ENCODE measurements around the gene RTKN2.

The RTKN2 gene

GRCh38 chr10:62258926-62259325 is 9.7 kb downstream of the RTKN2 start:
- no peak for ATAC-seq
- TF ChIP-seq TCF4 (CRISPR knock-in tag; IDR thresholded peaks at IDR 0.05; ENCODE audit: borderline replicate concordance): no peak
- TF ChIP-seq PPARA (CRISPR knock-in tag; IDR thresholded peaks at IDR 0.05; ENCODE audit: borderline replicate concordance): no peak
- TF ChIP-seq ARNTL (CRISPR knock-in tag; IDR thresholded peaks at IDR 0.05; ENCODE audit: borderline replicate concordance, low read depth): no peak
- no peak for TF ChIP-seq ZFP3 (CRISPR knock-in tag; IDR thresholded peaks at IDR 0.05)
- no peak for TF ChIP-seq OSR1 (CRISPR knock-in tag; IDR thresholded peaks at IDR 0.05)

- ATAC-seq: no peak
- TF ChIP-seq OSR1 (CRISPR knock-in tag; IDR thresholded peaks at IDR 0.05): no peak
- no peak for TF ChIP-seq SNAI2 (CRISPR knock-in tag; IDR thresholded peaks at IDR 0.05)
- no peak for TF ChIP-seq ZNF565 (CRISPR knock-in tag; conservative IDR thresholded peaks at IDR 0.05; ENCODE audit: low read depth)
- no peak for TF ChIP-seq CSRNP3 (CRISPR knock-in tag; IDR thresholded peaks at IDR 0.05)
- TF ChIP-seq GLIS3 (CRISPR knock-in tag; IDR thresholded peaks at IDR 0.05): no peak
- no peak for TF ChIP-seq RARB (CRISPR knock-in tag; IDR thresholded peaks at IDR 0.05)
- TF ChIP-seq ESRRG (CRISPR knock-in tag; IDR thresholded peaks at IDR 0.05): no peak
- TF ChIP-seq ZFP30 (CRISPR knock-in tag; IDR thresholded peaks at IDR 0.05): no peak
- no peak for TF ChIP-seq TSHZ2 (CRISPR knock-in tag; IDR thresholded peaks at IDR 0.05)
- no peak for TF ChIP-seq CSDC2 (CRISPR knock-in tag; IDR thresholded peaks at IDR 0.05)
- no peak for TF ChIP-seq ZC3H10 (CRISPR knock-in tag; IDR thresholded peaks at IDR 0.05)
Observed at GRCh38 chr10:62253704-62254103, 14.9 kb downstream of the RTKN2 start.

GRCh38 chr10:62252051-62252450 is 16.6 kb downstream of the RTKN2 start:
- TF ChIP-seq BACH2 (CRISPR knock-in tag; IDR thresholded peaks at IDR 0.05; ENCODE audit: borderline replicate concordance): no peak
- no peak for TF ChIP-seq TOX (CRISPR knock-in tag; IDR thresholded peaks at IDR 0.05; ENCODE audit: borderline replicate concordance)
- no peak for TF ChIP-seq PATZ1 (CRISPR knock-in tag; IDR thresholded peaks at IDR 0.05; ENCODE audit: borderline replicate concordance)
- TF ChIP-seq POU6F1 (CRISPR knock-in tag; IDR thresholded peaks at IDR 0.05; ENCODE audit: borderline replicate concordance, low read depth): no peak
- TF ChIP-seq PPARA (CRISPR knock-in tag; IDR thresholded peaks at IDR 0.05; ENCODE audit: borderline replicate concordance): no peak
- no peak for TF ChIP-seq ARNTL (CRISPR knock-in tag; IDR thresholded peaks at IDR 0.05; ENCODE audit: borderline replicate concordance, low read depth)
- no peak for TF ChIP-seq ZFP3 (CRISPR knock-in tag; IDR thresholded peaks at IDR 0.05)
- no peak for TF ChIP-seq GLIS3 (CRISPR knock-in tag; IDR thresholded peaks at IDR 0.05)
- TF ChIP-seq CSDC2 (CRISPR knock-in tag; IDR thresholded peaks at IDR 0.05): no peak
- no peak for TF ChIP-seq ESRRG (CRISPR knock-in tag; IDR thresholded peaks at IDR 0.05)
- TF ChIP-seq ZNF70 (CRISPR knock-in tag; IDR thresholded peaks at IDR 0.05): no peak
- TF ChIP-seq ZFP30 (CRISPR knock-in tag; IDR thresholded peaks at IDR 0.05): no peak
- TF ChIP-seq CREB5 (CRISPR knock-in tag; IDR thresholded peaks at IDR 0.05; ENCODE audit: low read depth): no peak
- TF ChIP-seq ZNF565 (CRISPR knock-in tag; conservative IDR thresholded peaks at IDR 0.05; ENCODE audit: low read depth): no peak
- TF ChIP-seq ISL1 (CRISPR knock-in tag; IDR thresholded peaks at IDR 0.05): no peak
- TF ChIP-seq OSR1 (CRISPR knock-in tag; IDR thresholded peaks at IDR 0.05): no peak
- ATAC-seq: no peak
